NCI-H460 (cell line): ENCODE measurements around the gene SPATA32. TPM values are rescaled to one million over a fixed set of nuclear protein-coding genes. Genes with fewer than 3 reads are reported as not detected.

Source experiments
- DNase-seq: peaks from one replicate; pipeline ENCODE4 v3.0.0-alpha.2; 2016; ENCODE audit warnings: low read depth; ENCODE audit errors: extremely low read depth
- total RNA-seq: library from RNA; depleted of rRNA; stranded (reverse); fragments of >200 nt; shearing (Covaris generic); gene quantifications from 2 replicates; pipeline ENCODE4 v1.2.3, GENCODE V29; 2014

SPATA32 gene
- total RNA-seq, 1 experiment from 2014 or later, result not detected

DNA sequence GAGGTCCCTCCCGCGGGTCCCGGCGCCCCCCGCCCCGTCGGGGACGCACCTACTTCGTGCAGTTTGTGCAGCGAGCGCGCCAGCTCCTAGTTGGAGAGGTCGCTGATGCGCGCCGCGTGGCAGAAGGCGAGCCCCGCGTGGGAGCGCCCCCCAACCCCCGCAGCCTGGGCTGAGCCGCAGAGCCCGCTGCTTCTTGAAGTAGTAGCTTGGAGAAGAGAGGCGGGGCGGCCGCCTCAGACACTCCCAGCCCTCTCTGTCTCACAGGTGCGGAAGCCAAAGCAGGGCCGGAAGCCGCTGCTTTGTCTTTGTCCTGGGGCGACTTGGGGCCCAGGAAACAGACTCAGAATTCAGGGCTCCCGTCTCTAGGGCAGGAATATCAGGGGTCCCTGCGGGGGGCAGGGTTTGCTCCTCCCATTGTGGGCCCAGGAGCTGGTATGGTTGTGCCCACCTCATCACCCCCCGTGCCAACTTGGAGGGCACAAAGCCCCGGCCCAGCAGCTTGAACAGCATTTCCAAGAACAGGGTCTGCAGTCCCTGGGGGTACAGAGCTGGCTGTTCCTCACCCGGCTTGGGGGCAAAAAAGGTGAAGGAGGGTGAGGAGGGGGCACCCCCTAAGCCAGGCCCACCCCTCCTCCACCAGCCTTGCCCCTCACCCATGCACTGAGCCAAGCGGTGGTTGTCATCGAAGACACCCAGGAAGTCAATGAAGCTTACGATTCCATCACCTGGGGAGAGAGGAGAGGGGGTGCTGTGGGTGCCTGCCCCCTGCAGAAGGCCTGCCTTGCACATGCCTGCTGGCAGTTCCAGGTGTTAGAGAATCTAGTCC lies 13.5 kb downstream of the SPATA32 start:
- DNase-seq, result no peak

DNA sequence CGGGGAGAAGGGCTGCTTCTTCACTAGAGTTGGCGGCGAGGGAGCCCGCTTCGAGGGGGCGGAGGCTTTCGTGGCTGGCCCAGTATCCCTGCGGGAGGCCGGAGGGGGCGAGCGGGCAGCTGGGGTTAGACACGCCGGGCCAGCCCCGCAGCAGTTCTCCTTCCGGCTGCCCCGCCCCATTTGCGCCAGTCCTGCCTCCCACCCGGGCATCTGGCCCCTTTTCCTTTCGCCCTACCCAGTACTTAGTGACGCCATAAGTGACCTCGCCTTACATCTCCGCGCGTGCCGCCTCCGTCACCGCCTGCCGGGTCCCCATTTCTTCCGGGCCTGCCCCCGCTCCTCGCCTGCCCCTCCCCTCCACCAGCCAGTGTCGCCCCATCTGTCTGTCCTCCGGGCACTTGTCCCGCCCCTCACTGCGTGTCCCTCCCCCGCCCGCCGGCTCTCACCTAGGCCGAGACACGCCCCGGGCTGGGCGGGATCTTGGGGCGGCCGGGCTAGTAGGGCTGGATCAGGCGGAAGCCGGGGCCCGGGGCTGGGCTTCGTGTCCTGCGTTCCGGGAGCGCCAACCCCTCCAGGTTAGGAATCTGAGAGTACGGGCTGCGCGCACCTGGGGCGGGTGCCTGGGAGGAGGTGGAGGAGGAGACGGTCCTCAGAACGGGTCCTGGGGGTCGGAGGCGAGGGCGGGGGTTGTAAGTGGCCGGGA lies 14.3 kb downstream of the SPATA32 start:
- peak; percentile 95 for DNase-seq

DNA sequence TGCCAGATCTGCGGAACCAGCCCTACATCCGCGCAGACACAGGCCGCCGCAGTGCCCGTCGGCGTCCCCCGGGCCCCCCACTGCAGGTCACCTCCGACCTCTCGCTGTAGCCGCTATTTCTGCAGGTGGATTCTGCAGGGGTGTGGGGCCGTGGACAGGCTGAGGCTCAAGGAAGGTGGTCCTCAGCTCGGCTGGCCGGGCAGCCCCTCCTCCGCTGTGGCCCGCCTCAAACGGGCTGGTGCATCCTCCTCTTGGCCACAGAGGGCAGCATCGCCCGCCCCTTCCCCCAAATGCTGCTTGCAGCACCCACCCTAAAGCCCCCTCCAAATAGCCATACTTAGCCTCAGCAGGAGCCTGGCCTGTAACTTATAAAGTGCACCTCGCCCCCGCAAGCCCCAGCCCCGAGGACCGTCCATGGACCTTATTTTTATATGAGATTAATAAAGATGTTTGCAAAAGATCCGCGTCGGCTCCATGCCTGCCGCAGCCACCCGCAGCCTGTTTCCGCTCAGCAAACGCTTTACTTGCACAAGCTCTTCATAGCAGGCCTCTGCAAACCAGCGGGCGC lies 14.9 kb downstream of the SPATA32 start:
- DNase-seq, result no peak

DNA sequence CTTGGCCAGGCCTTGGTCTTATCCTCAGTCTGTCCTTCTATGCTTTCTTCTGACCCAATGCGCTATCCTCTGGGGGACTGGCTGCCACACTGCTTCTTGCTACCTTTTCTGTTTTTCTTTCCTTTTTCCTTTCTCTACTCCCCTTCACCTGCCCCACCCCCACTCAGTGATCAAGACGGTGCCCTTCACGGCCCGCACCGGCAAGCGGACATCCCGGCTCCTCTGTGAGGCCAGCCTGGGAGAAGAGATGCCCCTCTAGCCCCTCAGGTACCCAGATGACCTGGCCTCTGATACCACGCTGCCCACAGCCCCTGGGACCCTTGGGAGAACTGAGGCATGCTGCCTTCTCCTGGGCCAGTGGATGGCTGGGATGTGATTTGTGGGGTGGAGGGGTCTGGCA lies 15.6 kb downstream of the SPATA32 start:
- DNase-seq, result no peak

DNA sequence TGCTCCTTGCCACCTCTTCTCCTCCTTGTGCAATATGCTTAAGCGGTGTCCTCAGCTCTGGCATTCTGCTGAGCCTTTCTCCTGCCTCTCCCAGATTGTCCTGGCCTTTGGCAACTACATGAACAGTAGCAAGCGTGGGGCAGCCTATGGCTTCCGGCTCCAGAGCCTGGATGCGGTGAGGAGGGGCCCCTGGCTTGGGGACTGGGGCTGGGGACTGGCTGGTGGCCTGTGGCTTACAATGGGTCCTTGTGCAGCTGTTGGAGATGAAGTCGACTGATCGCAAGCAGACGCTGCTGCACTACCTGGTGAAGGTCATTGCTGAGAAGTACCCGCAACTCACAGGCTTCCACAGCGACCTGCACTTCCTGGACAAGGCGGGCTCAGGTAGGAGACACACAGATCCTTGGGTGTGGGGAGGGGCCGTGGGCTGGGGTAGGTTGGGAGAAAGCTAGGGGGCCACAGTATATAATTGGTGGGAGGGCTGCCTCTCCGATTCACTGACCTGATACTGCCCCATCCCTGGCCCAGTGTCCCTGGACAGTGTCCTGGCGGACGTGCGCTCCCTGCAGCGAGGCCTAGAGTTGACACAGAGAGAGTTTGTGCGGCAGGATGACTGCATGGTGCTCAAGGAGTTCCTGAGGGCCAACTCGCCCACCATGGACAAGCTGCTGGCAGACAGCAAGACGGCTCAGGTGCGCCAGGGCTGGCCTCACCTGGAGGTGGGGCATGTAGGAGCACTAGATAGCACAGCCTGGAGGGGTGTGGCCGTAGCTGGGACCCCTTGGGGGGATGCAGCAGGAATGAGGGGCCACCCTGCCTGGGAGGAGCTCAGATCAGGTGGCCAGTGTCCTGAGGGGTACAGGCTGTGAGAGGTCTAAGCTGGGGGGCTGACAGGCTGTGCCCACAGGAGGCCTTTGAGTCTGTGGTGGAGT lies 16.9 kb downstream of the SPATA32 start:
- DNase-seq, result no peak

DNA sequence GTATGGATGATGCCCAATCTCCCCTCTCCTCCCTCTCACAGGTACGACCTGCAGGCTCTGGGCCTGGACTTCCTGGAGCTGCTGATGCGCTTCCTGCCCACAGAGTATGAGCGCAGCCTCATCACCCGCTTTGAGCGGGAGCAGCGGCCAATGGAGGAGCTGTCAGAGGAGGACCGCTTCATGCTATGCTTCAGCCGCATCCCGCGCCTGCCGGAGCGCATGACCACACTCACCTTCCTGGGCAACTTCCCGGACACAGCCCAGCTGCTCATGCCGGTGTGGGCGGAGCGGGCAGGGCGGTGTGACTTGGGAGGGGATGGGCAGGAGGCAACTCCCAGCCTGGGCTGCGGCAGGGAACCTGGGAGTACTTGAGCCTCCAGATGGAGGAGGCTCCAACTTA lies 18.1 kb downstream of the SPATA32 start:
- no peak for DNase-seq

DNA sequence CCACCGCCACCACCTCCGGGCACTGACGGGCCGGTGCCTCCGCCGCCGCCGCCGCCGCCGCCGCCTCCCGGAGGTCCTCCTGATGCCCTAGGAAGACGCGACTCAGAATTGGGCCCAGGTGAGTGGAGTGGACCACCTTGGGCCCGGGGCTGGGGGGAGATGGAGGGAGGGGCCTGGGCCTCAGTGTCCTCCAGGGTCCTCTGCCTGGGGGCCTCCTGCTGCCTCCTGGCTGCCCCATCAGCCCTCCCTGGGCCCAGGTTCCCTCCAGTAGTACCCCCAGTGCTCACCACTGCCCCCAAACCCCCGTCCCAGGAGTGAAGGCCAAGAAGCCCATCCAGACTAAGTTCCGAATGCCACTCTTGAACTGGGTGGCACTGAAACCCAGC lies 19.9 kb downstream of the SPATA32 start:
- no peak for DNase-seq

DNA sequence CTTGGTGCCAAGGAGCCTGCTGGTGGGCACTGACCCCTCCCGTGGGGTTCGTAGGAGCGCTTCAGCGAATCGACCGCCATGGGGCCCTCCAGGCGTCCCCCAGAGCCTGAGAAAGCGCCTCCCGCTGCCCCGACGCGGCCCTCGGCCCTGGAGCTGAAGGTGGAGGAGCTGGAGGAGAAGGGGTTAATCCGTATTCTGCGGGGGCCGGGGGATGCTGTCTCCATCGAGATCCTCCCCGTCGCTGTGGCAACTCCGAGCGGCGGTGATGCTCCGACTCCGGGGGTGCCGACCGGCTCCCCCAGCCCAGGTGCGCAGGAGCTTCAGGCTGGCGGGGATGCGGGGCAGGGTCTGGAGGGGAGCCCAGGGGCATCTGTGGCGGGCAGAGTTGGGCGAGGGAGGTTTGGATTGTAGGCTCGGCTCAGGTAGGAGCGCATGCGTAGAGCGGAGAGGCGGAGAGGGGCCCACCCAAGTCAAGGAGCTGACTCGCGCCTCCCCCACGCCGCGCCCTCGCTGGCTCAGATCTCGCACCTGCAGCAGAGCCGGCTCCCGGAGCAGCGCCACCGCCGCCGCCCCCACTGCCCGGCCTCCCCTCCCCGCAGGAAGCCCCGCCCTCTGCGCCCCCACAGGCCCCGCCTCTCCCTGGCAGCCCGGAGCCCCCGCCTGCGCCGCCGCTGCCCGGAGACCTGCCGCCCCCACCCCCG lies 20.4 kb downstream of the SPATA32 start:
- no peak for DNase-seq

DNA sequence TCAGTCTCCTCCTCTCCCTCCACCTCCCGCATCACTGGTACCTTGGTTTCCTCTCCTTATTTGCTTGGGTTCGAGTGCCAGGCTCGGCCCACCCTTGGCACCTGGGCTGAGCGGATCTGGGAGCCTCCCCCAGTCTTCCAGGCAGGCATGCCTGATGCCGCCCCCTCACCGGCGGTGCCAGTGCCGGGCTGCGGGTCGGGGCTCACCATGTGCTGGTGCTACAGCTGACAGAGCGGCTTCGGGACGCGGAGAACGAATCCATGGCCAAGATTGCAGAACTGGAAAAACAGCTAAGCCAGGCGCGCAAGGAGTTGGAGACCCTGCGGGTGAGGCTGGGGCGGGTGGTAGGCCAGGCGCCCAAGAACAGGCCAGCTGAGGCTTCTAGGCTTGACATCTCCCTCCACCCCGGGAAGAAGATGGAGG lies 21.0 kb downstream of the SPATA32 start:
- DNase-seq, result no peak

DNA sequence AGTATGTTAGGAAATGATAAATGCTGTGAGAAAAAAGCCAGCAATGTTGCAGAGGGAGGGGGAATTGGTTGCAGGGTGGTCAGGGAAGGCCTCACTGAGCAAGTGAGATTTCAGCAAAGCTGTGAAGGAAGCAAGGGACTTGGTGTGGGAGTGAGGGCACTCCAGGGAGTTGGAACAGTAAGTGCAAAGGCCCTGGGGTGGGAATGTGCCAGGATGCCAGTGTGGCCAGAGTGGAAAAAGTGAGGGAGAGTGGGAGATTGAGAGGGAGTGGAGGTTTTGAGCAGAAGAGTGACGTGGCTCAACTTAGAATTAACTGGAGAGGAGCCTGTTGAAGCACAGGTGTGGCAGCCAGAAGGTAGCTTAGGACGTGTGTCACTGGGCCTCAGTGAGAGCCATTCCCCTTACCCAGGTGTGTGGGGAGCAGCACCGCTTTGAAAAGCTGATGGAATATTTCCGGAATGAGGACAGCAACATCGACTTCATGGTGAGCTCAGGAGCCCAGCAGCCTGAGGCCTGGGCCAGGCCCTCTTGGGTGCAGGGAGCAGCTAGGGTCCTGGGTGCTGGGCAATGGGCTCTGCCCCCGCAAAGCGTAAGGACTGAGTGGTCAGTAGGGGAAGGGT lies 23.6 kb downstream of the SPATA32 start:
- DNase-seq, result no peak

DNA sequence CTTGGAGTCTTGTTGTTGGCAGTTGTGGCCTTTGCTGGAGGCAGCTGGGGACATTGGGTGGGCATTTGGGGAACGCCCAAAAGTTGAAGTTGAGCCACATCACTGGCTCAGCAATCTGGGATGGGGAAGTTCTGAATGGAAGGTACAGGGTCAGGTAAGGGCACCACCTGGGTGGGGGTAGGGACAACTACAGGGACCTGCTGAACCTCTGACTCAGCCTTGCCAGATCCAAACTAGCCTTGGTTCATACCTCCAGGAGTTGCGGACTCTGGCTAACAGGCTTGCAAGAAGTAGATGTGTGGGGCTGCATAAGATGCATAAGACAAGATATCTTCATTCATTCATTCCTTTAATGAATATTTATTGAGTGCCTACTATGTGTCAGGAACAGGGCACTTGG lies 24.2 kb downstream of the SPATA32 start:
- no peak for DNase-seq

DNA sequence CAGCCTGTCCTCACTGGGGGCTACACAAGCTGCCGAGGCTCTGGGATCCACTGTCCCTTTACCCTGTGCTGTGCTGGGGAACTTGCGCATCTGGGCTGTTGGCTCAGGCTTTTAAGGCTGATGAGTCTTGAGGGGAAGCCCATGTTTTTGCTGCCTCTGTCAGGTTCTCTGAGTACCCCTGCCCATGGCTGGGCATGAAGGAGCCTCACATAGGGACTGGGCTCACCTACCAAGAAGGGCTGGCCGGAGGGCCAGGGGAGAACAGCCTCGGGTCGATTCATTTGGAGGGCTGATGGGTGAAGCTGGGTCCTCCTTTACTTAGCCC lies 25.6 kb downstream of the SPATA32 start:
- no peak for DNase-seq

DNA sequence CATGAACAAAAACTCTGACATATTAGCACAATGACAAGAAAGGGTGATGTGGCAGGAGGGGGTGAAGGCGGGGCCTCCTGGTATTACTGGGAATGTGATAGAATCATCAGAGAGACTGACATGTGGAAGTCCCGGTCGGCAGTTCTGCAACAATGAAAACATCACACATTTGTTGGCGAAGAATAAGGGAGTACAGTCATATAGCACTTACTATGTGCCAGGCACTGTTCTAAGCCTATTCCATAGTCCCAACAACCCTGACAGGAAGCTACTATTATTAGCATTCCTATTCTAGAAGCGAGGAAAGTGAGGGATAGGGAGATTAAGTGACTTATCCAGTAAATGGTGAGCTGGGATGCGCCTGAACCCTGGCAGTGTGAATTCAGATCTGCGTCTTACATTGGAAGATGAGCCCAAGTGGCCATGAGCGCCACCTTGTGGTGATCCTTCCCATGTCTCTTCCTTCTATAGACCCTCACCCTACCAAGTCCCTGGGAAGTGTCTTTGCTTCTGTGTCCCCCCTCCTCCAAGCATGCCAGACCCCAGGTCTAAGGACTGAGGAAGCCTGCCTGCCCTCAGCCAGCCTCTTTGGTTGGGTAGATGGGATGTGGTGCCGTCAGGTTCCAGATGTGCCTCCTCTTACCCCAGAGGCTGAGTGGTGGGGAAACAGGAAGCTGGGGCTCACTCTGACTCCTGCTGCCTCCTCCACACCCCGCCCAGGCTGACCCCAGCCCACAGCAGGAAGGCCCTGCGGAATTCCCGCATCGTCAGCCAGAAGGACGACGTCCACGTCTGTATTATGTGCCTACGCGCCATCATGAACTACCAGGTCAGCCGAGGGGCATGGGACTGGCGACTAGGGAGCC lies 26.2 kb downstream of the SPATA32 start:
- DNase-seq, result no peak

DNA sequence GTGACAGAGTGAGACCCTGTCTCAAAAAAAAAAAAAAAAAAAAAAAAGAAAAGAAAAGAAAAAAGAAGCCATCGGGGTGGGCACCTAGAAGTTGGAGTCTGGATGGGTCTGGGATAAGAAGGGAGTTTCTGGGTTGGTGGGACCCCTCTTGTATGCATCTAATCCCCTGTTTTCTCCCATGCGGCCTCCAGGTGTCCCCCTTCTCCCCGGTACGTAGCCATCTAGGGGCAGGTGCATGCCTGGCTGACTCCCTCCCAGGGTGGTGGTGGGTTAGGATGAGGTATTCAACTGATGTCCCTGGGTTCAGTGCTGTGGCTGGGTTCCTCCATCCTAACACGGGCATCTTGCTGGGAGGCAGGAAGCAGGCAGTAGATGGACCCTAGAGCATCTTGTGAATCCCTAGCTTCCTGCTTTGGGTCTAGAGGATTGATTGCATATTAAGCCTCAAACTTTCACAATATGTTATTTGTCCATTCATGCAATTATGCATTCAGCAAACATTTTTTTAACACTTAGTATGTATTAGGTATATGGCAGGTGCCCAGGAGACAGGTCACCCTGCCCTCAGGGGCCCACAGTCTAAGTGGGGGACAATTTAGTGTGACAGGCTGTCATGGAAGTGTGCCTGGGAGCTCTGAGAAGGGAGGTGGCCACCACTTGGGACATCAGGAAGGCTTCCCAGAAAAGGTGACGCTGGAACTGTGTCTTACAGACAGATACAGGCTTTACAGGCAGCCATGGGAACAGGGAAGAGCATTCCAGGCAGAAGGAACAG lies 27.1 kb downstream of the SPATA32 start:
- DNase-seq, result no peak

DNA sequence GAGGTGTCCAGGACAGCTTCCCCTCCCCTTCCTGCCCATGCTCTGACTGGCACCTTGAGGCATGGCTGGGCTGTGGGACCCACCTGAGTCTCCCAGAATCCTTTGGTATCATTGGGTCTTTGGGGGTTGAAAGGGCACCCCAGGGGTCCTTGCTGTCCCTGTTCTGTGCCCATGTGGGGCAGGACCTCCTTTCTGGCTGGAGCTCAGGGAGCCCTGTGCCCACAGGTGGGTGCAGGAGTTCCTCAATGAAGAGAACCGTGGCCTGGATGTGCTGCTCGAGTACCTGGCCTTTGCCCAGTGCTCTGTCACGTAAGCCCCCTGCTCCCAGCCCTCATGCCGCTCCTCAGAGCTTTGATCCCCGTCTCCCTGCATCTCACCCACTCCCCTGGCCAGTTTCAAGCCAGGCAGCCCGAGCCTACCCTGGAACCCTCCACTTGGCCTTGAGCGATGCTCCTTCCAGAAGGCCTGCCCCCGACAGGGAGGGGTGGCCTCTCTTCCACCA lies 28.4 kb downstream of the SPATA32 start:
- DNase-seq, result no peak

DNA sequence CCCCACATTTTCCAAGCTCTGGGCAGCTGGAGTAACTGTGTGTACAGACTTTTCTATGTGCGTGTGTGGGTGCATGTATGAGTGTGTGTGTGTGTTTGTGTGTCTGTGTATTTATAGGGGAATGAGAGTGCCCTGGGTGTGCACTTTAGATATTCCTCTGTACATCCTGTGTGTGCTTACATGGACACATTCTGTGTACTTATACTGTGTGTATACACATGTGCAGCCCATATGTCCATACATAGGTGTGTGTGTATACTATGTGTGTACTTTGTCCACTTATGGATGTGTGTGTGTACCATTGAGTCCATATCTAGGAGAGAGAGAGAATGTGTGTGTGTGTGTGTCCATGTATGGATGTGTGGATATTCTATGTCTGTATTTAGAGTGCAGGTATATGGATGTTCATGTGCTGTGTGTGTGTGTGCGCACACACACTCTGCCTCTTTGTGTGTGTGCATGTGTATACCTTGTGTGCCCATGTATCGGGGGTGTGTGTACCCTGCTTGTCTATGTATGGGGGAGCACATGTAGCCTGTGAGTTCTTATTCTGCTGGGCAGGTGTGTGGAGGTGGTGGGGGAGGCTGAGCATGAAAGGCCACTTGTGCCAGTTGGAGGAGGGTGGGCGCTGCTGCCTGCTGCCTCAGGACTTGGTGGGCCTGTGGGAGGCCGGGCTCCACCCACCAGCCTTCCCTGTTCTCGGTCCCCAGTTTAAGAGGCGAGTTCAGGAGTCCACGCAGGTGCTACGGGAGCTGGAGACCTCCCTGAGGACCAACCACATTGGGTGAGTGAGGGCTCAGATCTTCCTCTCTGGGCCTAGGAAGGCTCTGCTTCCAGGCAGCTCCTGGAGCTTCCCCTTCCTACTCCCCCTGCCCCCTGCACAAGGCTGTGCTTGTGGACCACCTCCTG lies 29.1 kb downstream of the SPATA32 start:
- no peak for DNase-seq
